ENCODE measurements around the gene PTGIS.

- no peak for TF ChIP-seq CTCF (conservative IDR thresholded peaks at IDR 0.05)
- TF ChIP-seq ZFX (IDR thresholded peaks at IDR 0.05) = no peak
Observed at GRCh38 chr20:49457444-49457843, 110.5 kb downstream of the PTGIS start.

Data from C4-2B (cell line).